SK-N-SH (cell line): ENCODE data around the gene MTA2. TPM values are rescaled to one million over a fixed set of nuclear protein-coding genes. Genes with fewer than 3 reads are reported as not detected.

Experiments used
- CTCF ChIA-PET: fragments of 300-600, 350-600 bp; formaldehyde crosslinking; extraction: SDS; loops from one replicate; lab custom pipeline; 2021; lab: Yijun Ruan, JAX
- POLR2A ChIA-PET: fragments of 350-600 bp; sonication (Branson Sonifier 250); formaldehyde crosslinking; extraction: SDS; loops from one replicate; lab custom pipeline; 2020; ENCODE audit warnings: antibody characterized with exemption, inconsistent platforms; lab: Yijun Ruan, JAX
- DNase-seq: peaks from one replicate; pipeline ENCODE4 v3.0.0; 2012
- H2AFZ ChIP-seq: fragments of 200-600 bp; sonication (generic); 2 replicates; pipeline ENCODE4 v1.8.1; 2016; ENCODE audit warnings: antibody characterized with exemption, mild to moderate bottlenecking, low read depth
- H3F3A ChIP-seq: fragments of 200-600 bp; sonication (generic); replicated peaks from 2 replicates; pipeline ENCODE3; 2016; ENCODE audit warnings: antibody characterized with exemption, mild to moderate bottlenecking; ENCODE audit not compliant: insufficient read depth
- H3K27ac ChIP-seq, 2 experiments: fragments of 200-500 bp in 1 of 2; fragments of 200-600 bp in 1 of 2; sonication (Bioruptor generic) in 1 of 2; sonication (generic), shearing (Covaris generic) in 1 of 2; 2 replicates each; pipeline versions ENCODE4 v1.5.1 to v1.6.1; 2014 to 2016; ENCODE audit warnings: low read depth in 2 of 2, inconsistent platforms in 1 of 2, low read length in 1 of 2, mild to moderate bottlenecking in 1 of 2, mixed read lengths in 1 of 2
- H3K27me3 ChIP-seq: fragments of 200-600 bp; sonication (generic), shearing (Covaris generic); 2 replicates; pipeline ENCODE4 v1.6.1; 2016; ENCODE audit warnings: mixed run types; ENCODE audit not compliant: insufficient read depth
- H3K36me3 ChIP-seq, 2 experiments: fragments of 200-500 bp in 1 of 2; fragments of 200-600 bp in 1 of 2; sonication (Bioruptor generic) in 1 of 2; sonication (generic) in 1 of 2; replicated peaks in 1 of 2; 2 replicates each; pipeline versions ENCODE3 to v1.5.1; 2014 to 2016; ENCODE audit warnings: low read length in 1 of 2, mild to moderate bottlenecking in 1 of 2; ENCODE audit not compliant: insufficient read depth in 2 of 2, control insufficient read depth in 1 of 2
- H3K4me1 ChIP-seq, 2 experiments: fragments of 200-500 bp in 1 of 2; fragments of 200-600 bp in 1 of 2; sonication (Bioruptor generic) in 1 of 2; sonication (generic), shearing (Covaris generic) in 1 of 2; 2 replicates each; pipeline versions ENCODE4 v1.5.1 to v1.6.1; 2014 to 2016; ENCODE audit warnings: low read depth in 1 of 2, low read length in 1 of 2, mixed run types in 1 of 2; ENCODE audit not compliant: insufficient read depth in 2 of 2, control insufficient read depth in 1 of 2
- H3K4me2 ChIP-seq: fragments of 200-600 bp; sonication (generic), shearing (Covaris generic); 2 replicates; pipeline ENCODE4 v1.6.1; 2017; ENCODE audit warnings: mixed run types
- H3K4me3 ChIP-seq, 2 experiments: fragments of 200-500 bp in 1 of 2; fragments of 200-600 bp in 1 of 2; sonication (Bioruptor generic) in 1 of 2; sonication (generic), shearing (Covaris generic) in 1 of 2; 2 replicates each; pipeline versions ENCODE4 v1.5.1 to v1.8.1; 2014 to 2016; ENCODE audit warnings: low read depth in 2 of 2, inconsistent platforms in 1 of 2, low read length in 1 of 2, mild to moderate bottlenecking in 1 of 2, mixed read lengths in 1 of 2, moderate library complexity in 1 of 2
- H3K79me2 ChIP-seq: fragments of 200-600 bp; sonication (generic); 2 replicates; pipeline ENCODE4 v1.8.1; 2017; ENCODE audit warnings: mild to moderate bottlenecking; ENCODE audit not compliant: insufficient read depth
- H3K9ac ChIP-seq: fragments of 200-600 bp; sonication (generic); 2 replicates; pipeline ENCODE4 v1.6.1; 2017; ENCODE audit warnings: mixed run types
- H3K9me2 ChIP-seq: fragments of 200-600 bp; sonication (generic); 2 replicates; pipeline ENCODE4 v1.6.1; 2017; ENCODE audit warnings: mixed run types
- H3K9me3 ChIP-seq: fragments of 200-600 bp; sonication (generic); 2 replicates; pipeline ENCODE4 v1.6.1; 2017; ENCODE audit warnings: mixed run types, mild to moderate bottlenecking, moderate library complexity
- H4K20me1 ChIP-seq: fragments of 200-600 bp; sonication (generic); 2 replicates; pipeline ENCODE4 v1.6.1; 2017; ENCODE audit warnings: mild to moderate bottlenecking, mixed run types; ENCODE audit not compliant: insufficient read depth
- CHD2 ChIP-seq: fragments of 150-350 bp; IDR thresholded peaks from 2 replicates; pipeline ENCODE4 v1.6.1; 2018; ENCODE audit warnings: low read length; ENCODE audit not compliant: partially characterized antibody
- ELF1 ChIP-seq: IDR thresholded peaks from 2 replicates; pipeline ENCODE4 v1.4.0; 2012
- FOSL2 ChIP-seq: IDR thresholded peaks from 2 replicates; pipeline ENCODE4 v1.4.0; 2012; ENCODE audit warnings: low read depth, mild to moderate bottlenecking, moderate library complexity, borderline replicate concordance
- FOXJ3 ChIP-seq: sonication (generic); formaldehyde crosslinking; IDR thresholded peaks from 2 replicates; pipeline ENCODE4 v1.5.1; 2020; ENCODE audit warnings: mild to moderate bottlenecking, missing genetic modification reagents
- FOXM1 ChIP-seq: IDR thresholded peaks from 2 replicates; pipeline ENCODE4 v1.4.0; 2012; ENCODE audit warnings: low read depth, mild to moderate bottlenecking
- GABPA ChIP-seq: IDR thresholded peaks from 2 replicates; pipeline ENCODE4 v1.4.0; 2012; ENCODE audit warnings: low read depth, mild to moderate bottlenecking
- JUND ChIP-seq: IDR thresholded peaks from 2 replicates; pipeline ENCODE4 v1.4.0; 2012
- NRF1 ChIP-seq: IDR thresholded peaks from 2 replicates; pipeline ENCODE4 v1.6.1; 2012; ENCODE audit warnings: low read depth, mild to moderate bottlenecking, low read length
- RXRA ChIP-seq: IDR thresholded peaks from 2 replicates; pipeline ENCODE4 v1.4.0; 2012; ENCODE audit warnings: low read depth, mild to moderate bottlenecking, borderline replicate concordance
- SIN3A ChIP-seq: IDR thresholded peaks from 2 replicates; pipeline ENCODE4 v1.6.1; 2012; ENCODE audit warnings: low read depth, mild to moderate bottlenecking, low read length, moderate library complexity, borderline replicate concordance
- TAF1 ChIP-seq: IDR thresholded peaks from 2 replicates; pipeline ENCODE4 v1.6.1; 2012; ENCODE audit warnings: low read depth, mild to moderate bottlenecking, low read length, moderate library complexity, borderline replicate concordance
- TCF12 ChIP-seq: IDR thresholded peaks from 2 replicates; pipeline ENCODE4 v1.4.0; 2012
- TEAD4 ChIP-seq: IDR thresholded peaks from 2 replicates; pipeline ENCODE4 v1.4.0; 2012; ENCODE audit warnings: mild to moderate bottlenecking, borderline replicate concordance; ENCODE audit not compliant: insufficient read depth
- YY1 ChIP-seq: IDR thresholded peaks from 2 replicates; pipeline ENCODE4 v1.4.0; 2012; ENCODE audit warnings: low read depth, mild to moderate bottlenecking
- WGBS: methylation state at CpG from one replicate; pipeline ENCODE4 v1.1.6; 2017; ENCODE audit warnings: low lambda C conversion rate; 5-methylcytosine and 5-hydroxymethylcytosine counted together
- polyA plus RNA-seq, 3 experiments: library from polyadenylated mRNA; depleted of rRNA; stranded (reverse); fragments of >200 nt; gene quantifications; 2 replicates each; pipeline ENCODE4 v1.2.3, GENCODE V29; 2012
- TF ChIP-seq, protein P1 (sequence below): fragments of 150-350 bp; IDR thresholded peaks from 2 replicates; pipeline ENCODE4 v1.6.1; 2017; ENCODE audit warnings: antibody characterized with exemption, low read length, low read depth, borderline replicate concordance
- TF ChIP-seq, protein P2 (sequence below): IDR thresholded peaks from 2 replicates; pipeline ENCODE4 v1.4.0; 2012; ENCODE audit warnings: low read depth
- TF ChIP-seq, protein P3 (sequence below): IDR thresholded peaks from 2 replicates; pipeline ENCODE4 v1.6.1; 2012; ENCODE audit warnings: mild to moderate bottlenecking, low read depth, low read length, moderate library complexity
- TF ChIP-seq, protein P4 (sequence below): fragments of 200-600 bp; sonication (generic); IDR thresholded peaks from 2 replicates; pipeline ENCODE4 v1.6.1; 2017; ENCODE audit warnings: antibody characterized with exemption, mild to moderate bottlenecking, moderate library complexity

The MTA2 gene
- polyA plus RNA-seq, 1 of the 3 experiments (the other 2 are of a cell fraction), result 18.4 TPM

DNA sequence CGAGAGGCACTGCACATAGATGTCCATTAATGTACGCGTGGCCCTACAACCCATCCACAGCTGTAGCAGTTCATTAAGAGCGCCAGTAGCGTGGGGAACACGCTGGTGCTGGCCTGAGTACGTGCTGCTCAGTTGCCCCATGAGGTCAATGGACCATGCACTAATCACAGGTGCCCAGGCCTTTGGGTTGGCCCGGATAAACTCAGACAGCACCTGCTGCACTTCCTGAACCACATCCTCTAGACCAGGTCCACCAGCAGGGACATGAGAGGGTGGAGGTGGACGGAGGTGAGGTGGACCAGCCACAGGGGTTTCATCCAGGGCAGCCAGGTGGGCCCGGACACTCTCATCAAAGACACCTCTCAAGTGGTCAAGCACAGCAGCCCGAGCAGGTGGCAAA lies 47.8 kb upstream of the MTA2 start (continued):
- TF ChIP-seq, protein P1, sequence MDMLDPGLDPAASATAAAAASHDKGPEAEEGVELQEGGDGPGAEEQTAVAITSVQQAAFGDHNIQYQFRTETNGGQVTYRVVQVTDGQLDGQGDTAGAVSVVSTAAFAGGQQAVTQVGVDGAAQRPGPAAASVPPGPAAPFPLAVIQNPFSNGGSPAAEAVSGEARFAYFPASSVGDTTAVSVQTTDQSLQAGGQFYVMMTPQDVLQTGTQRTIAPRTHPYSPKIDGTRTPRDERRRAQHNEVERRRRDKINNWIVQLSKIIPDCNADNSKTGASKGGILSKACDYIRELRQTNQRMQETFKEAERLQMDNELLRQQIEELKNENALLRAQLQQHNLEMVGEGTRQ, result no peak
- TF ChIP-seq NRF1, result no peak
- TF ChIP-seq TCF12, result no peak
- TF ChIP-seq TEAD4, result no peak

DNA sequence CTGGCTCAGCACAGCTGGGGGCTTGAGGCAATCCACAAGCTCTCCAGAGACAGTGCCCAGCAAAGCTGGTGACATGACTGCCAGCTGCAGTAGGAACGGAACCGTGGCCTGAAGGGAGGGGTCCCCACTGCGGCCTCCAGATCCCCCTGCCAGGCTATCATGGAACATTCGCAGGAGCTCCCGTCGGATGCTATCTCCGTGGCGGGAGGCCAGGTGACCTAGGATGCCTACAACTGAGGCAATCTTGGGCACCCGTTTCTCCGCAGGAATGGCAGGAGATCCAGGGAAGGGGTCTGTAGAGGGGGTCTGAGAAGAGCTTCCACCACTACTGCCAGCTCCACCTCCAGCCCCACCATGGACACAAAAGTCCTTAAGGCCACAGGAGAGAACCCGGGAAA lies 47.3 kb upstream of the MTA2 start:
- CTCF ChIA-PET, result interaction anchor here (0.8 to 2.4 kb wide), 6 partner anchors 37 to 232 kb away, joined by 3 to 10 read pairs (median 4); partner anchors contain the start of genes SLC3A2 and TUT1
- Histone ChIP-seq H2AFZ (no peak overlapping the region), H3K27ac (no peak overlapping the region), H3K36me3 (peaks cover 11 to 16% of the 10 kb centered on the region in 2 experiments), H3K9me3 (no peaks in the 10 kb centered on the region), H3K27me3 (no peaks in the 10 kb centered on the region), H3K9me2 (no peaks in the 10 kb centered on the region), H3K4me1 (peaks cover 7 to 13% of the 10 kb centered on the region in 2 experiments; a peak in 2 of 4 replicates), H3K4me2 (no peak overlapping the region), H3K4me3 (no peak overlapping the region), H3K79me2 (peaks cover 55% of the 10 kb centered on the region), H4K20me1 (0 out of 2 replicates have a peak, but pooled peaks cover 5% of the 10 kb centered on the region), H3F3A (peaks cover 5% of the 10 kb centered on the region), H3K9ac (no peak overlapping the region)
- WGBS, result 84% methylated on average over 2 of the region's 11 CpGs
- TF ChIP-seq RXRA, result no peak
- POLR2A ChIA-PET, result interaction anchor here (0.7 to 7.3 kb wide), 2 partner anchors 15 to 192 kb away, joined by 3 to 52 read pairs; partner anchors contain the start of genes C11orf98 and CSKMT
- no peak for DNase-seq

DNA sequence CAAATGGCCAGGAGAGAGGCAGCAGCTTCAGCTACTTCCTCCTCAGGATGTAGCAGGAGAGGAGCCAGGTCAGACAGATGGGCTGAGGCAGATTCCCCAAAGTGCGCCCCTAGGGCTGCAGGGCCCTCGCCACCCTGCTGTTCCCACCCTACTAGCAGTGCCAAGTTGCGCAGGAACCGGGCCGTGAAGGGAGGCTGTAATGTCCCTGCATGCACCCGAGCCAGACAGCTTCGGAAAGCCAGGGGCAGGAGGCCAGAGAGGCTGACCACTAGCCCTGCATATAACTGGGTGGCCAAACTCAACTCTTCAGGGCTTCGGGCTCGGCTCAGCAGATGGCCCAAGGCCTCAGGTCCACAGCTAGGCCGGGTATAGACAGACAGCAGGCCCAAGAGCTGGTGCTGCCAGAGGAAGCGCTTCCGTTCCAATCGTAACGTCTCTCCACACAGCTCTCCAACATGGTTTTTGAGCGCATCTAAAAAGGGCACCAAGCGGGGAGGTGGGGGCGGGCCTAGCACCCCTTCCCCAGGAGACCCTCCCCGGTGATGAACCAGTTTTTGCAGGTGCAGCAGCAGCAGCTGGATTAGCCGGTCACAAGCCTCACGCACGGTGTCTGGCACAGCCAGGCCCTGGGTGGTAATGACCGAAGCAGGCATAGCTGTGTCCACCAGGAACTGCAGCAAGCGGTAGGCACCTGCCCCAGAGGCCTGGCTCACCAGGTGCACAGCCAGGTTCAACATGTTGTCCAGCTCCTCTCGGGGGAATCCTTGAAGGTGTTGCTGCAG lies 46.7 kb upstream of the MTA2 start:
- Histone ChIP-seq H3K4me1 (peaks cover 7 to 13% of the 10 kb centered on the region in 2 experiments; a peak in 2 of 4 replicates), H3K36me3 (peaks cover 16 to 17% of the 10 kb centered on the region in 2 experiments), H3K9ac (no peak overlapping the region), H3K9me3 (no peaks in the 10 kb centered on the region), H3F3A (peaks cover 5% of the 10 kb centered on the region), H3K9me2 (no peaks in the 10 kb centered on the region), H3K27ac (no peak overlapping the region), H3K79me2 (peaks cover 60% of the 10 kb centered on the region), H3K27me3 (no peaks in the 10 kb centered on the region), H3K4me2 (no peak overlapping the region), H4K20me1 (0 out of 2 replicates have a peak, but pooled peaks cover 5% of the 10 kb centered on the region), H3K4me3 (no peak overlapping the region), H2AFZ (no peak overlapping the region)
- DNase-seq, result no peak
- CTCF ChIA-PET, result interaction anchor here (1.2 to 2.4 kb wide), 6 partner anchors 36 to 254 kb away, joined by 3 to 10 read pairs (median 4); partner anchors contain the start of genes SLC3A2 and TUT1
- POLR2A ChIA-PET, result interaction anchor here (0.5 to 7.3 kb wide), 4 partner anchors 16 to 193 kb away, joined by 3 to 52 read pairs (median 4); partner anchors contain the start of genes C11orf98, CSKMT and TUT1
- 92% methylated on average over 8 of the region's 24 CpGs for WGBS
- TF ChIP-seq, protein P2, sequence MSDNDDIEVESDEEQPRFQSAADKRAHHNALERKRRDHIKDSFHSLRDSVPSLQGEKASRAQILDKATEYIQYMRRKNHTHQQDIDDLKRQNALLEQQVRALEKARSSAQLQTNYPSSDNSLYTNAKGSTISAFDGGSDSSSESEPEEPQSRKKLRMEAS, result no peak
- TF ChIP-seq CHD2 (no peak), SIN3A (no peak), RXRA (no peak), TEAD4 (no peak), YY1 (no peak), FOXM1 (no peak), ELF1 (no peak), NRF1 (no peak), FOXJ3 (CRISPR knock-in tag) (no peak), GABPA (no peak), JUND (no peak), TAF1 (no peak), FOSL2 (no peak)
- TF ChIP-seq, protein P3, sequence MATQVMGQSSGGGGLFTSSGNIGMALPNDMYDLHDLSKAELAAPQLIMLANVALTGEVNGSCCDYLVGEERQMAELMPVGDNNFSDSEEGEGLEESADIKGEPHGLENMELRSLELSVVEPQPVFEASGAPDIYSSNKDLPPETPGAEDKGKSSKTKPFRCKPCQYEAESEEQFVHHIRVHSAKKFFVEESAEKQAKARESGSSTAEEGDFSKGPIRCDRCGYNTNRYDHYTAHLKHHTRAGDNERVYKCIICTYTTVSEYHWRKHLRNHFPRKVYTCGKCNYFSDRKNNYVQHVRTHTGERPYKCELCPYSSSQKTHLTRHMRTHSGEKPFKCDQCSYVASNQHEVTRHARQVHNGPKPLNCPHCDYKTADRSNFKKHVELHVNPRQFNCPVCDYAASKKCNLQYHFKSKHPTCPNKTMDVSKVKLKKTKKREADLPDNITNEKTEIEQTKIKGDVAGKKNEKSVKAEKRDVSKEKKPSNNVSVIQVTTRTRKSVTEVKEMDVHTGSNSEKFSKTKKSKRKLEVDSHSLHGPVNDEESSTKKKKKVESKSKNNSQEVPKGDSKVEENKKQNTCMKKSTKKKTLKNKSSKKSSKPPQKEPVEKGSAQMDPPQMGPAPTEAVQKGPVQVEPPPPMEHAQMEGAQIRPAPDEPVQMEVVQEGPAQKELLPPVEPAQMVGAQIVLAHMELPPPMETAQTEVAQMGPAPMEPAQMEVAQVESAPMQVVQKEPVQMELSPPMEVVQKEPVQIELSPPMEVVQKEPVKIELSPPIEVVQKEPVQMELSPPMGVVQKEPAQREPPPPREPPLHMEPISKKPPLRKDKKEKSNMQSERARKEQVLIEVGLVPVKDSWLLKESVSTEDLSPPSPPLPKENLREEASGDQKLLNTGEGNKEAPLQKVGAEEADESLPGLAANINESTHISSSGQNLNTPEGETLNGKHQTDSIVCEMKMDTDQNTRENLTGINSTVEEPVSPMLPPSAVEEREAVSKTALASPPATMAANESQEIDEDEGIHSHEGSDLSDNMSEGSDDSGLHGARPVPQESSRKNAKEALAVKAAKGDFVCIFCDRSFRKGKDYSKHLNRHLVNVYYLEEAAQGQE, result no peak
- TF ChIP-seq, protein P4, sequence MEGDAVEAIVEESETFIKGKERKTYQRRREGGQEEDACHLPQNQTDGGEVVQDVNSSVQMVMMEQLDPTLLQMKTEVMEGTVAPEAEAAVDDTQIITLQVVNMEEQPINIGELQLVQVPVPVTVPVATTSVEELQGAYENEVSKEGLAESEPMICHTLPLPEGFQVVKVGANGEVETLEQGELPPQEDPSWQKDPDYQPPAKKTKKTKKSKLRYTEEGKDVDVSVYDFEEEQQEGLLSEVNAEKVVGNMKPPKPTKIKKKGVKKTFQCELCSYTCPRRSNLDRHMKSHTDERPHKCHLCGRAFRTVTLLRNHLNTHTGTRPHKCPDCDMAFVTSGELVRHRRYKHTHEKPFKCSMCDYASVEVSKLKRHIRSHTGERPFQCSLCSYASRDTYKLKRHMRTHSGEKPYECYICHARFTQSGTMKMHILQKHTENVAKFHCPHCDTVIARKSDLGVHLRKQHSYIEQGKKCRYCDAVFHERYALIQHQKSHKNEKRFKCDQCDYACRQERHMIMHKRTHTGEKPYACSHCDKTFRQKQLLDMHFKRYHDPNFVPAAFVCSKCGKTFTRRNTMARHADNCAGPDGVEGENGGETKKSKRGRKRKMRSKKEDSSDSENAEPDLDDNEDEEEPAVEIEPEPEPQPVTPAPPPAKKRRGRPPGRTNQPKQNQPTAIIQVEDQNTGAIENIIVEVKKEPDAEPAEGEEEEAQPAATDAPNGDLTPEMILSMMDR, result no peak
